ENCODE results near the gene CD109. TPM values are rescaled to one million over a fixed set of nuclear protein-coding genes. Genes with fewer than 3 reads are reported as not detected.

CD109 gene
- total RNA-seq, 4 donors from 2014 or later, result 7.8 to 19.0 (median 12.7) TPM

DNA sequence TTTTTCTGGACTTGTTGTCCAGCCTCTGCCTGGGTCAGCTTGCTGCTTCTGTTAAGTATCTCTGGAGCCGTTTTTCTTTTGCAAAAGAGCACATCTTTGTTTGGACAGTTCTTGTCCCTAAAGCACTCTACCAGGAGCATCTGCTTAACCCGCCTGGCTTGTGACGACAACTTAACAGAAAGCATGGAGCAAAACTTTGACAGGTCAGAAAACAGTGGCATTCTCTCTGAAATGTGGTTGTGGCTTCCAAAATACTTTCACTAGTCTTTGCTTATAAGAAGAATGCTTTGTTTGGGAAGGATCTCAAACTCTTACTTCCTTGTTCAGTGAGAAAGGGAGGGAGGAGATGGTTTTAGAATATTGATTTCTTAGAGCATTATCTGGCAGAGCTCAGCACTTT, 47.6 kb downstream of the CD109 start:
- H3K36me3 ChIP-seq, result no peaks in the 10 kb centered on the region
- DNase-seq (ENCODE audit: low spot score in 2 of 2), result no peak
- H3K27ac ChIP-seq, result no peak overlapping the region
- H3K27me3 ChIP-seq, result no peaks in the 10 kb centered on the region
- H3K4me3 ChIP-seq, result no peak overlapping the region
- WGBS, 2 donors, result 54 to 59% methylated on average over 3 of the region's 3 CpGs
- no peak for TF ChIP-seq EP300 (IDR thresholded peaks at IDR 0.05)
- TF ChIP-seq POLR2A (IDR thresholded peaks at IDR 0.05), result no peak
- no peak for TF ChIP-seq CTCF (IDR thresholded peaks at IDR 0.05)
- H3K4me1 ChIP-seq, result peaks cover 0 to 3% (median 0%) of the 10 kb centered on the region in 4 donors
- H3K9me3 ChIP-seq, result no peaks in the 10 kb centered on the region

DNA sequence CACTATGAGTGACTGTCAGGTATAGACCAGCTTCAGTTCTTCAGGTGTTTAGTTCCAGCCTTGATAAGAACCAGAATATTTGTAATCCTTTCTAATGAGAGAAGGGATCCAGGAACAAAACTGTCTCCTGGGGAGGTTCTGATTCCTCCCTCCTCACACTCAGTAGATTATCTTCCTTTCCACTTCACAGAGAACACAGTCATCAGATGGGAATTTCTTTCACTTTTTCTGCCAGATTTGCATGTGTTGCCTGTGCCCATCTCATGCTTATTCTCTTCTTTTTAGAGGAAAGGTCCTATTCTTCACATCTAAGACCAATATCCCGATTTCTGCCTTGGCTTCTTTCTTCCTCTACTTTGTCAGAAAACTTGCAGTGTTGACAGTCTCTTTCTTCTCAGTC, 50.8 kb downstream of the CD109 start:
- DNase-seq (ENCODE audit: low spot score in 2 of 2), result no peak
- TF ChIP-seq CTCF (IDR thresholded peaks at IDR 0.05), result no peak
- TF ChIP-seq EP300 (IDR thresholded peaks at IDR 0.05), result no peak
- TF ChIP-seq POLR2A (IDR thresholded peaks at IDR 0.05), result no peak
- Histone ChIP-seq H3K4me3 (no peak overlapping the region), H3K27me3 (no peaks in the 10 kb centered on the region), H3K27ac (no peak overlapping the region), H3K9me3 (no peaks in the 10 kb centered on the region), H3K4me1 (no peaks in the 10 kb centered on the region), H3K36me3 (no peaks in the 10 kb centered on the region)
- 88% methylated on average over 1 of the region's 1 CpG for WGBS, 2 donors

GRCh38 chr6:73747289-73747688, 51.3 kb downstream of the CD109 start:
- TF ChIP-seq CTCF (IDR thresholded peaks at IDR 0.05), result no peak
- no peak for TF ChIP-seq POLR2A (IDR thresholded peaks at IDR 0.05)
- no peak for TF ChIP-seq EP300 (IDR thresholded peaks at IDR 0.05)
- H3K36me3 ChIP-seq, result no peaks in the 10 kb centered on the region
- WGBS, 2 donors, result 83 to 91% methylated on average over 2 of the region's 2 CpGs
- H3K27ac ChIP-seq, result no peak overlapping the region
- no peak overlapping the region for H3K4me3 ChIP-seq
- H3K4me1 ChIP-seq, result no peaks in the 10 kb centered on the region
- DNase-seq (ENCODE audit: low spot score in 2 of 2), result no peak
- no peaks in the 10 kb centered on the region for H3K9me3 ChIP-seq
- H3K27me3 ChIP-seq, result no peaks in the 10 kb centered on the region

DNA sequence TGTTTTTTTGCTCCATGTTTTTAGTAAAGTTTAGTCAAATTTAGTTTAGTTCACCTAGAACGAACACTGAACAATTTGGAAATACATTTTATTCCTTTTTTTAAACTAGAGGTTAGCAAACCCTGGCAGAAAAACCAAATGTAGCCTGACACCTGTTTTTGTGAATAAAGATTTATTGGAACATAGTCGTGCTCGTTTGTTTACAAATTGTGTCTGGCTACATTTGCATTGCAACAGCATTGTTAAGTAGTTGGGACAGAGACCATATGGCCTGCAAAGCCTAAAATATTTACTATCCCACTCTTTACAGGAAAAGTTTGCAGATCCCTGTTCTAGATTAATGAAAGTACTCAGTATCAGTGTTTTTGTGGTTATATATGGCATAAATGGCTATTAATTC, 56.9 kb downstream of the CD109 start:
- Histone ChIP-seq H3K27me3 (no peaks in the 10 kb centered on the region), H3K27ac (no peak overlapping the region), H3K4me1 (no peaks in the 10 kb centered on the region), H3K9me3 (no peaks in the 10 kb centered on the region), H3K36me3 (no peaks in the 10 kb centered on the region), H3K4me3 (no peak overlapping the region)
- no peak for TF ChIP-seq EP300 (IDR thresholded peaks at IDR 0.05)
- no peak for TF ChIP-seq CTCF (IDR thresholded peaks at IDR 0.05)
- TF ChIP-seq POLR2A (IDR thresholded peaks at IDR 0.05), result no peak
- 74 to 89% methylated on average over 3 of the region's 3 CpGs for WGBS, 2 donors
- DNase-seq (ENCODE audit: low spot score in 2 of 2), result no peak

DNA sequence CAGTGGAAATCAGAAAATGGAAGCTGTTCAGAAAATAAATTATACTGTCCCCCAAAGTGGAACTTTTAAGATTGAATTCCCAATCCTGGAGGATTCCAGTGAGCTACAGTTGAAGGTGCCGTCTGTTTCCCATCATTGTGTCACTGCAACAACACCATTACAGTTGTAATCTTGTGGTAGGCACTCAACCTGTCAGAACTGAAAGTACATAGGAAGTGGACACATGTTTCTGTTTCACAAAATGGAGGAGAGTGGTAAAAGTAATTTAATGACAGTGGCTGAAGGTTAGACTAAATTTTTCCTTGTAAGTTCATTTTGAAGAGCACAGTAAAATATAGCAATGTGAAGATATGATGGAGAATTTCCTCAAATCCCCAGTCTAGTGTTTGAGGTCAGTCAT, 70.0 kb downstream of the CD109 start:
- Histone ChIP-seq H3K36me3 (peaks cover 0 to 4% (median 0%) of the 10 kb centered on the region in 3 donors), H3K27ac (no peak overlapping the region), H3K9me3 (no peaks in the 10 kb centered on the region), H3K4me1 (no peaks in the 10 kb centered on the region), H3K27me3 (no peaks in the 10 kb centered on the region), H3K4me3 (no peak overlapping the region)
- no peak for DNase-seq (ENCODE audit: low spot score in 2 of 2)
- TF ChIP-seq EP300 (IDR thresholded peaks at IDR 0.05) (no peak), POLR2A (IDR thresholded peaks at IDR 0.05) (no peak), CTCF (IDR thresholded peaks at IDR 0.05) (no peak)
- WGBS, 2 donors, result 76 to 90% methylated on average over 1 of the region's 1 CpG
